ENCODE results near the gene STX18. TPM values are rescaled to one million over a fixed set of nuclear protein-coding genes. Genes with fewer than 3 reads are reported as not detected.

Gene STX18
- total RNA-seq, 3 donors from 2014 or later (not counting 1 experiment from before 2014, with no cell fraction given) = 23.1 to 32.8 (median 29.0) TPM

- 96% methylated on average over 12 of the region's 12 CpGs for WGBS (ENCODE audit: insufficient coverage)
- Histone ChIP-seq H3K4me3 (ENCODE audit: low read length) (no peak overlapping the region), H3K9me3 (ENCODE audit: control insufficient read depth, insufficient read depth, low read length) (no peaks in the 10 kb centered on the region), H3K36me3 (ENCODE audit: control insufficient read depth, insufficient read depth, low read length) (peaks cover 50% of the 10 kb centered on the region), H3K4me1 (ENCODE audit: control insufficient read depth, insufficient read depth, low read length) (peaks cover 3% of the 10 kb centered on the region), H3K27ac (ENCODE audit: low read length) (no peak overlapping the region), H3K27me3 (ENCODE audit: control insufficient read depth, insufficient read depth, low read length) (no peaks in the 10 kb centered on the region)
- Mint-ChIP-seq H3K27me3 (ENCODE audit: low read depth in 2 of 2) (no peaks in the 10 kb centered on the region), H3K27ac (no peak overlapping the region), H3K9me3 (no peaks in the 10 kb centered on the region), H3K36me3 (peaks cover 7% of the 10 kb centered on the region), H3K4me1 (no peaks in the 10 kb centered on the region), H3K4me3 (no peak overlapping the region)
- intact Hi-C loops (cut with micrococcal nuclease) = no loop called here
- ATAC-seq (no peak), DNase-seq (no peak)
- TF ChIP-seq CTCF (IDR thresholded peaks at IDR 0.05) = no peak
Observed at GRCh38 chr4:4420421-4420820, 121.4 kb downstream of the STX18 start.

GRCh38 chr4:4419896-4420295 lies 122.0 kb downstream of the STX18 start:
- Histone ChIP-seq H3K36me3 (ENCODE audit: control insufficient read depth, insufficient read depth, low read length) (peaks cover 47% of the 10 kb centered on the region), H3K27ac (ENCODE audit: low read length) (no peak overlapping the region), H3K4me1 (ENCODE audit: control insufficient read depth, insufficient read depth, low read length) (peaks cover 3% of the 10 kb centered on the region), H3K27me3 (ENCODE audit: control insufficient read depth, insufficient read depth, low read length) (no peaks in the 10 kb centered on the region), H3K4me3 (ENCODE audit: low read length) (no peak overlapping the region), H3K9me3 (ENCODE audit: control insufficient read depth, insufficient read depth, low read length) (no peaks in the 10 kb centered on the region)
- Mint-ChIP-seq H3K9me3 (no peaks in the 10 kb centered on the region), H3K36me3 (peaks cover 7% of the 10 kb centered on the region), H3K27me3 (ENCODE audit: low read depth in 2 of 2) (no peaks in the 10 kb centered on the region), H3K4me3 (no peak overlapping the region), H3K27ac (no peak overlapping the region), H3K4me1 (no peaks in the 10 kb centered on the region)
- no peak for TF ChIP-seq CTCF (IDR thresholded peaks at IDR 0.05)
- DNase-seq (no peak), ATAC-seq (no peak)
- 97% methylated on average over 12 of the region's 12 CpGs for WGBS (ENCODE audit: insufficient coverage)
- intact Hi-C loops (cut with micrococcal nuclease) = no loop called here

- 82% methylated on average over 19 of the region's 19 CpGs for WGBS (ENCODE audit: insufficient coverage)
- H3K4me1 ChIP-seq (ENCODE audit: control insufficient read depth, insufficient read depth, low read length) = peaks cover 3% of the 10 kb centered on the region
- H3K27ac Mint-ChIP-seq = no peak overlapping the region
- no peaks in the 10 kb centered on the region for H3K27me3 Mint-ChIP-seq (ENCODE audit: low read depth in 2 of 2)
- H3K27me3 ChIP-seq (ENCODE audit: control insufficient read depth, insufficient read depth, low read length) = no peaks in the 10 kb centered on the region
- no peak for ATAC-seq
- H3K36me3 ChIP-seq (ENCODE audit: control insufficient read depth, insufficient read depth, low read length) = peaks cover 42% of the 10 kb centered on the region
- H3K4me3 ChIP-seq (ENCODE audit: low read length) = no peak overlapping the region
- H3K4me1 Mint-ChIP-seq = no peaks in the 10 kb centered on the region
- no peaks in the 10 kb centered on the region for H3K9me3 Mint-ChIP-seq
- intact Hi-C loops (cut with micrococcal nuclease) = no loop called here
- TF ChIP-seq CTCF (IDR thresholded peaks at IDR 0.05) = no peak
- H3K36me3 Mint-ChIP-seq = peaks cover 7% of the 10 kb centered on the region
- no peaks in the 10 kb centered on the region for H3K9me3 ChIP-seq (ENCODE audit: control insufficient read depth, insufficient read depth, low read length)
- no peak overlapping the region for H3K4me3 Mint-ChIP-seq
- peak in 1 of 2 donors; percentile 12 for DNase-seq
- H3K27ac ChIP-seq (ENCODE audit: low read length) = no peak overlapping the region
Observed at GRCh38 chr4:4418676-4419390, 123.0 kb downstream of the STX18 start.

- Histone ChIP-seq H3K36me3 (ENCODE audit: control insufficient read depth, insufficient read depth, low read length) (peaks cover 36% of the 10 kb centered on the region), H3K27me3 (ENCODE audit: control insufficient read depth, insufficient read depth, low read length) (no peaks in the 10 kb centered on the region), H3K4me1 (ENCODE audit: control insufficient read depth, insufficient read depth, low read length) (peaks cover 3% of the 10 kb centered on the region), H3K27ac (ENCODE audit: low read length) (no peak overlapping the region), H3K9me3 (ENCODE audit: control insufficient read depth, insufficient read depth, low read length) (no peaks in the 10 kb centered on the region), H3K4me3 (ENCODE audit: low read length) (no peak overlapping the region)
- ATAC-seq = no peak
- Mint-ChIP-seq H3K4me3 (no peak overlapping the region), H3K9me3 (no peaks in the 10 kb centered on the region), H3K4me1 (no peaks in the 10 kb centered on the region), H3K27me3 (ENCODE audit: low read depth in 2 of 2) (no peaks in the 10 kb centered on the region), H3K36me3 (peaks cover 7% of the 10 kb centered on the region), H3K27ac (no peak overlapping the region)
- TF ChIP-seq CTCF (IDR thresholded peaks at IDR 0.05) = no peak
- DNase-seq = no peak
- intact Hi-C loops (cut with micrococcal nuclease) = no loop called here
- 80% methylated on average over 4 of the region's 7 CpGs for WGBS (ENCODE audit: insufficient coverage)
Observed at GRCh38 chr4:4417886-4418285, 124.0 kb downstream of the STX18 start.
